WERI-Rb-1 (cell line): Measurements from ENCODE around the gene FBXO44.

Source experiments
- DNase-seq: peaks from one replicate; pipeline ENCODE4 v3.0.0-alpha.2; 2020
- H3K27ac ChIP-seq: fragments of 250-450 bp; sonication (Bioruptor Pico); 2 replicates; pipeline ENCODE4 v1.5.1; 2020; ENCODE audit warnings: mild to moderate bottlenecking, moderate library complexity
- H3K27me3 ChIP-seq: fragments of 250-450 bp; sonication (Bioruptor Pico); 2 replicates; pipeline ENCODE4 v1.5.1; 2021; ENCODE audit warnings: mild to moderate bottlenecking, low read depth, moderate library complexity; ENCODE audit not compliant: insufficient read depth, severe bottlenecking
- H3K36me3 ChIP-seq: fragments of 250-450 bp; sonication (Bioruptor Pico); 2 replicates; pipeline ENCODE4 v1.5.1; 2020; ENCODE audit warnings: mild to moderate bottlenecking, moderate library complexity
- H3K4me3 ChIP-seq: 2 replicates; pipeline ENCODE4 v1.5.1; 2011; ENCODE audit warnings: low read depth, mild to moderate bottlenecking, control low read depth, low read length
- H3K9me3 ChIP-seq: fragments of 250-450 bp; sonication (Bioruptor Pico); 2 replicates; pipeline ENCODE4 v1.5.1; 2021; ENCODE audit warnings: mild to moderate bottlenecking, moderate library complexity; ENCODE audit not compliant: severe bottlenecking
- CTCF ChIP-seq: IDR thresholded peaks from 2 replicates; pipeline ENCODE4 v1.5.1; 2011; ENCODE audit warnings: low read depth, mild to moderate bottlenecking, control low read depth, inconsistent platforms, low read length

FBXO44 gene

GRCh38 chr1:11613347-11613746 lies 41.3 kb upstream of the FBXO44 start:
- no peak for DNase-seq
- no peaks in the 10 kb centered on the region for H3K27me3 ChIP-seq
- no peak for TF ChIP-seq CTCF

GRCh38 chr1:11615090-11615489 lies 39.6 kb upstream of the FBXO44 start:
- no peaks in the 10 kb centered on the region for H3K36me3 ChIP-seq
- H3K9me3 ChIP-seq, result no peaks in the 10 kb centered on the region
- no peaks in the 10 kb centered on the region for H3K27me3 ChIP-seq
- H3K27ac ChIP-seq, result no peak overlapping the region
- TF ChIP-seq CTCF, result no peak
- H3K4me3 ChIP-seq, result peak overlapping the region; percentile 17
- peak; percentile 49 for DNase-seq

More at GRCh38 chr1:11613347-11613746, 41.3 kb upstream of the FBXO44 start:
- no peaks in the 10 kb centered on the region for H3K36me3 ChIP-seq
- H3K9me3 ChIP-seq, result no peaks in the 10 kb centered on the region
- no peak overlapping the region for H3K27ac ChIP-seq
- H3K4me3 ChIP-seq, result no peak overlapping the region

- H3K36me3 ChIP-seq, result no peaks in the 10 kb centered on the region
- DNase-seq, result no peak
- H3K27me3 ChIP-seq, result no peaks in the 10 kb centered on the region
- TF ChIP-seq CTCF, result no peak
- no peak overlapping the region for H3K27ac ChIP-seq
- H3K4me3 ChIP-seq, result no peak overlapping the region
- no peaks in the 10 kb centered on the region for H3K9me3 ChIP-seq
Measured at GRCh38 chr1:11616766-11617165, 37.9 kb upstream of the FBXO44 start.

- Histone ChIP-seq H3K4me3 (no peak overlapping the region), H3K27me3 (no peaks in the 10 kb centered on the region), H3K9me3 (no peaks in the 10 kb centered on the region), H3K36me3 (no peaks in the 10 kb centered on the region), H3K27ac (no peak overlapping the region)
- TF ChIP-seq CTCF, result peak; percentile 34; the same call in 1 of the 2 replicates
- DNase-seq, result peak; percentile 35
Measured at GRCh38 chr1:11617314-11617713, 37.4 kb upstream of the FBXO44 start.

- no peak for TF ChIP-seq CTCF
Measured at GRCh38 chr1:11617741-11618140, 36.9 kb upstream of the FBXO44 start.

GRCh38 chr1:11620405-11620804 lies 34.3 kb upstream of the FBXO44 start:
- Histone ChIP-seq H3K27me3 (no peaks in the 10 kb centered on the region), H3K4me3 (no peak overlapping the region), H3K9me3 (peaks cover 7% of the 10 kb centered on the region), H3K27ac (no peak overlapping the region), H3K36me3 (no peaks in the 10 kb centered on the region)
- TF ChIP-seq CTCF, result no peak
- peak; percentile 30 for DNase-seq

More at GRCh38 chr1:11617741-11618140, 36.9 kb upstream of the FBXO44 start:
- Histone ChIP-seq H3K9me3 (no peaks in the 10 kb centered on the region), H3K27ac (no peak overlapping the region), H3K4me3 (no peak overlapping the region), H3K27me3 (no peaks in the 10 kb centered on the region), H3K36me3 (no peaks in the 10 kb centered on the region)
- DNase-seq, result no peak
